ENCODE data around the gene BCL10.

Gene BCL10

DNA sequence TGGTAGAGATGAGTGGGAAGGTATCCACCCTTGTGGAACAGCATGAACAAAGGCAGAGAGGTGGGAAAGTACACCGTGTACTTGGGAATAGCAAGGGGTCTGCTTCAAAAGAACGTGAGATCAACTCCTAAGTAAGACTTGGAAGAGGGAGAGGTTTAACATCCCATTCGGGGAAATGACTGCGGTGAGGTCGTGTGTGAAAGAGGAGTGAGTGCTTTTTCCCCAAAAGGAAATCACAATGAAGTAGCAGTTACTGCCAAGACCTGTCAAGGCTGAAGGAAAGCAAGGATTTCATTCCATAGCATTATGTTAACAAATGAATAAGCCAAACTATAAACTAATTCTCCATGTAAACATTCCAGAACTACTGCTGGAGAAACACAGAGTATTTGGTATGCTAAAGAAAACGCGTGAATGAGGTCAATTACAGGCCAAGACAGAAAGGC is 55.7 kb downstream of the BCL10 start:
- no peak for DNase-seq (ENCODE audit: low read depth in 2 of 2)

- DNase-seq (ENCODE audit: low read depth in 2 of 2) = no peak
Observed at GRCh38 chr1:85219853-85220610, 56.4 kb downstream of the BCL10 start.

- DNase-seq (ENCODE audit: low read depth in 2 of 2) = no peak
Observed at GRCh38 chr1:85216697-85217096, 59.7 kb downstream of the BCL10 start.
